ENCODE results near the gene SYNDIG1.

The SYNDIG1 gene

DNA sequence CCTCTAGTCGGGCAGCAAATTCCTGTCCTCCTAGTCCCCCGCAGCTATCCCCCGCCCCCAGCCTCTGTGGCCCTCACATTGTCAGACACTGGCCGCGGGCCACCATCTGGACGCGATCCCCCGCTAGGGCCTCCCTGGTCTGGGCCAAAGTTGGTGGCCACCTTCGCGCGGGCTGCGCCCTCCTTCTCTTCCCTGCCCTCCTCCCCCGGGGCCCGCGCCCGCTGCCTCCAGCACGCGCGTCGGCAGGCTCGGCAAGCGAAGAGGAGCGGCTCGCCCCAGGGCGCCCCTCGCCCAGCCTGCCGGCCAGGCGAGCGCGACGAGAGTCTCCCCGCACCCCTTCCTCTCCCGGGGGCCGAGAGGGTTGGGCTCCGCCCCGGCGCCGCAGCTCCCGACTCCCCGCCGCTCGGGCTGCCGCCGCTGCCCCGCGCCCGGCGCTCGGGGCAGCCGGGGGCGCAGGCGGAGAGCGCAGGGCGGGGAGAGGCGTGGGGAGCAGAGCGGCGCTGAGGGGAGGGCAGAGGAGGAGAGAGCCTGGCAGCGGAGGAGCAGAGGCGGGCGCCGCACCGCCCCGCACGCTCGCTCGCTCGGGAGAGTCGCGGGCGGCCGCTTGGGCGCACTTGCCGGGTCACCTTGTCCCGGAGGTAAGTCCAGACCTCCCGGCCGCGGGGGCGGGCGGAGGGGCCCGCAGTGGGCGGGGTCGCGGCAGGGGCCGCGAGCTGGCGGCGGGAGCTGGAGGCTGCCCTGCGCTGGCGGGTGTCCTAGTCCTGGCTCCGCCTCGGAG is at the start of gene SYNDIG1:
Gene SYNDIG1 (plus strand): TSS at position 514 of the 778 bp plus-strand sequence. CDS start 73,469 bp downstream, outside the sequence.
- DNase-seq = no peak

DNA sequence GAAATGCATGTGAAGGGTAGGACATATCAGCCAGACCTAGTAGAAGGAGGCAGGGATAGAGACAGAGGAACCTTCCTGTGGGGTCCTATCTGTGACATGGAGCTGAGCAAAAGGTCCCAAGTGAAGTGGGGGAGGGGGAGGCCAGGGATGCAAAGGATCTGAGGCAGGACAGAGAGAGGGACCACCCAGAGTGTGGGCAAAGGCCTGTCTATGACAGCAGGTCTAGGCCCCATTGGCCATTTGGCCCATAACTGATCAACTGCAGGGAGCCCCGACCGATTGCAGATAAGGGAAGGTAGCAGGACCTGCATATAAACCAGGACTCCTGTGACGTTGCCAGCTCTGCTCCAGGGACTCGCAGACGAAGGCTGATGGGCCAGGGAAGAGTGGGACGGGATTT is 49.6 kb upstream of the SYNDIG1 start:
- no peak for DNase-seq

DNA sequence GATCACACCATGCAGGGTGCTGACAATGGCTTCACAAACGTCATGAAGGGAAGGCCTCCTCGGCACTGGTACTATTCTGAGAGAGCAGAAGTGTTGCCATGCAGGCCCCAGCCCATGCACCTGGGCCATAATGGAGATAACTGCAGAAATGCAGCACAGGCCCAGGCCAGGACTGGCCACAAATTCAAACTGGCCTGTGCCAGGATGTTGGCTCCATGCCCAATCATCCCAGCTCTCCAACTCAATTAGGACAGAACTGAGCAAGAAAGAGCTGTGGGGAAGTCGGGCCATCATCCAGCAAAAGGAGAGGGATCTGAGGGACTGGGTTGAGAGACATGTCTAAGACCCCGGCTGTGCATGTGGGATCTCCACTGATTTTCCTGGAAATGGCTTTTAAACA is 48.9 kb upstream of the SYNDIG1 start:
- no peak for DNase-seq

DNA sequence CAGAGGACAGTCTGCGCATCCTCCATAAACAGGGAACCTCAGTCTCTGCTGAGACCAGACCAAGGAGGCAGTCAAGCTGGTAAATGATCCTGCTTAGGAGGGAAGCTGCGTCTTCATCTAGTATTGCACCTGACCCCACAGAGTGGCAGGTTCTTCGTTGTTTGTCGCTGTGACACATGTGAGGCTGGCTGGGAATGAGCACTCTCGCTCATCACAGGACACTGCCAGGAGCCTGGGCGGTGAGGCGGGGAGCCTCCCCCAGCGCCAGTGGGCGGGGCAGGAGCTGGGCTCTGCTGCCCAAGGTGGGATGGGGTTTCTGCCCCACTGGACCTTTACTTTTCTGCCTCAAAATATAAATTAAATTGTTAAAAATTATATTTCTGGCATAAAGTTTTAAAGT is 48.4 kb upstream of the SYNDIG1 start:
- DNase-seq = no peak

DNA sequence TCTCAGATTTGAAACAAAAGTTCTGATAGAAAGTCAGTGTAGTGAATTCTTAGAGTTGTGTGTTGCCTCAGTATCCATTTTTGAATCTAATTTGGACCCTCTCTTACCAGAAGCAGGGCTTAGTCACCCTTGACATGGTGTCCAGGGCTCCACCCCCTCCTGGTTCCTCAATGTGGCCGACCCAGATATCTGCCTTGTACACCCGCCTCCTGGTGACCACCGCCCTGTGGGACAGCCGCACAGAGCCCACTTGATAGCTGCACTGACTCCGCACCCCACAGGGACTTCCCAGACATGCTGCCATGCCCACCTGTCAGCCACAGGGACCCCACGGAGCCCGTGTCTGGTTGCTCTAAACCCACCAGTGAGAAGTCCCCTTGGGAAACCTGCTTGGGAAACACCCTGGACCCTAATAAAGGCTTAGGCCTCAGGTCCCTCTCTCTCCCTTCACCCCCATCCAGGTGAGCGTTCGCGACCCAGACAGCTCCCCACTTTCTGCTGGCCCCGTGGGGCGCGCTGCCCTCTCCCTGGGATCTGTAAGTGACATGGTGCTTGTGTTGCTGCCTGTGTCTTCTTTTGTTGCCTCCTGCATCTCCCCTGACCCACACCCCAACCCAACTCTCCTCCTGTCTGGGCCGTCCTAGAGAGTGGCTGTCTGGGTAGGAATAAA is 47.2 kb upstream of the SYNDIG1 start:
- no peak for DNase-seq

DNA sequence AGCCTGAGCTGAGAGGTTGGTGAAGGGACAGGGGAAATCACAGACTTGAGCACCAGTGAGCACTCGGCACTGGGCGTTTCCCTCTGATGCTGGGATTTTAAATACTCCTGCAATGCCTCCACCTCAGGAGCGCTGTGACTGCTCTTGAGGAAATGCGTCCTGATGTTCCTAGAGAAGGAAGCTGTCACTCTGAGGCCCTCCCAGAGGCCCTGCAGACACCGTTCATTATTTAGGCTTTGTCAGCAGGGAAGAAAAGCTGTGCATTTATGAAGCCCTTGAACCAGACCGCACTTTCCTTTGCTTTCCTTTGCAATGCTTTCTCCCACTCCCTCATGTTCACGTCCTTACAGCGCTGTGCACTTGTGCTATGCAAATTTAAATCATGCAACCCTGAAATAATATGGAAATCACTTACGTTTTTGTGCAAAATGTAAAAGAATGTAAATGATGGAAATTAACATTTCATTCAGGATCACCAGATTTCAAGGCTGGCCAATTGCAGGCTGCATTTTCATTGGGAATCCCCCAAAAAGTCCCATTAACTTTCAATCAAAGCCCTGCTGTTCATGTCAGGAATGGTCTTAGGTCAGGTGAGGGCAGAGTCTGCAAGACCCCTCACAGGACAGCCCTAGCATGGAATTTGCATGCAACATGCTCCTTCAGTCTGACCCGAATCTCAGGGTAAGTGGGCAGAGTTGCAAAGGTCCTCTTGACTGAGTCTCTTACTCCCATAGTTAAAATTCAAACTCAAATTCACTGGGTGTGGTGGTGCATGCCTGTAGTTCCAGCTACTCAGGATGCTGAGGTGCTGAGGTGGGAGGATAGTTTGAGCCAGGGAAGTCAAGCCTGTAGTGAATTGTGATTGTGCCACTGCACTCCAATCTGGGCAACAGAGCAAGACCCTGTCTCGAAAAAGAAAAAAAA is 45.8 kb upstream of the SYNDIG1 start:
- DNase-seq = no peak

DNA sequence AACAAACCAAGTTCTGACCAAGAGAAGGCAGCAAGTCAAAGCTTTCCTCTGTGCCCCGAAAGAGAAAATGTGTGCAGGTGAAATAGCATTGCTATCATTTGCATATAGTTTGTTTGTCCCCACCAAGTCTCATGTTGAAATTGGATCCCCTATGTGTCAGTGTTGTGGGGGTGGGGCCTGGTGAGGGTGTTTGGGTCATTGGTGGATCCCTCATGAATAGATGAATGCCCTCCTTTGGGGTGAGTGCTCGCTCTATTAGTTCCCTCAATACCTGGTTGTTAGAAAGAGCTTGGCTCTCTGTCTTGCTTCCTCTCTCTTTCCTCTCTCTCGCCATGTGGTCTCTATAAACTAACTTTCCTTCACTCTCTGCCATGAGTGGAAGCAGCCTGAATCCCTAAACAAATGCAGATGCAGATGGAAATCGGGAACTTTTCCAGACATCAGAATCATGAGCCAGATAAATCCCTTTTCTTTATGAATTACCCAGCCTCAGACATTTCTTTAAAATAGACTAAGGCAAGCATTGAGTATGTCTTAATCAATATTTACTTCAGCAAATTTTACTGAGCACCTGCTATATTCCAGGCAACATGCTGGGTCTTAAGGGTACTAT is 43.8 kb upstream of the SYNDIG1 start:
- DNase-seq = no peak

DNA sequence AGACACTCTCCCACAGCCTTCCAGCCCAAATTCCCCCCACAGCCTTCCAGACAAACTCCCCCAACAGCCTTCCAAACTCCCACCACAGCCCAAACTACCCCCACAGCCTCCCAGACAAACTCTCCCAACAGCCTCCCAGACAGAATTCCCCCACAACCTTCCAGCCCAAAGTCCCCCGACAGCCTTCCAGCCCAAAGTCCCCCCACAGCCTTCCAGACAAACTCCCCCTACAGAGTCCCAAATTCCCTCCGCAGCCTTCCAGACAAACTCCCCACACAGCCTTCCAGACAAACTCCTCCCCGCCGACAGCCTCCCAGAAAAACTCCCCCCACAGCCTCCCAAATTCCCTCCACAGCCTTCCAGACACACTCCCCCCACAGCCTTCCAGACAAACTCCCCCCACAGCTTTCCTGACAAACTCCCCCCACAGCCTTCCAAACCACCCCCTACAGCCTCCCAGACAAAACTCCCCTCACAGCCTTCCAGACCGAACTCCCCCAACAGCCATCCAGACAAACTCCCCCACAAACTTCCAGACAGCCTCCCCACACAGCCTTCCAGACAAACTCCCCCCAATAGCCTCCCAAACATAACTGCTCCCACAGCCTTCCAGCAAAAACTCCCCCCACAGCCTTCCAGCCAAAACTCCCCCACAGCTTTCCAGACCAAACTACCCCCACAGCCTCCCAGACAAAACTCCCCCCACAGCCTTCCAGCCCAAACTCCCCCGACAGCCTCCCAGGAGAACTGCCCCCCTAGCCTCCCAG is 38.0 kb upstream of the SYNDIG1 start:
- DNase-seq = no peak

DNA sequence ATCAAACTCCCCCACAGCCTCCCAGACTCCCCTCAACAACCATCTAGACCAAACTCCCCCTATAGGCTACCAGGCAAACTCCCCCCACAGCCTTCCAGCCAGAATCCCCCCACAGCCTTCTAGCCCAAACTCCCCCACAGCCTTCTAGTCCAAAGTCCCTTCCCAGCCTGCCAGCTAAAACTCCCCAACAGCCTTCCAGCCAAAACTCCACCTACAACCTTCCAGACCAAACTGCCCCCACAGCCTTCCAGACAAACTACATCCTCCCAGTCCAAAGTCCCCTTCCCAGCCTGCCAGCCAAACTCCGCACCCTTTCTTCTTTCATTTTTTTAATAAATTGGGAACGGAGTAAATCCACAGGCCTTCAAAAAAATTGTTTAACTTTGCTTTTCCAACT is 37.4 kb upstream of the SYNDIG1 start:
- DNase-seq = no peak

DNA sequence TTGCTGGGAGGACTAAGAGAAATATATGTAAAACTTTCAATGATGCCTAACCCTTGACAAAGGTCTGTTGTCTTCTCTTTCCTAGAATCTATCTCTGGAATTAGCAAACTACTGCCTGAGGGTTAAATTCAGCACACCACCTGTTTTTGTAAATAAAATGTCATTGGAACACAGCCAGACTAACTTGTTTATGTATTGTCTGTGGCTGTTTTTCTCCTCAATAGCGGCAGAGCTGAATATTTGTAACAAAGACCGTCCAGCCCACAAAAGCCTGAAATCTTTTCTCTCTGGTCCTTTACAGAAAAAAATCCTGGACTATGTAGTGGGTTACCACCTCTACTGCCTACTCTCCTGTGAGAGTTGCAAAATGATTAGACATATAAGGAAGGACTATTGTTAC is 33.3 kb upstream of the SYNDIG1 start:
- DNase-seq = no peak

DNA sequence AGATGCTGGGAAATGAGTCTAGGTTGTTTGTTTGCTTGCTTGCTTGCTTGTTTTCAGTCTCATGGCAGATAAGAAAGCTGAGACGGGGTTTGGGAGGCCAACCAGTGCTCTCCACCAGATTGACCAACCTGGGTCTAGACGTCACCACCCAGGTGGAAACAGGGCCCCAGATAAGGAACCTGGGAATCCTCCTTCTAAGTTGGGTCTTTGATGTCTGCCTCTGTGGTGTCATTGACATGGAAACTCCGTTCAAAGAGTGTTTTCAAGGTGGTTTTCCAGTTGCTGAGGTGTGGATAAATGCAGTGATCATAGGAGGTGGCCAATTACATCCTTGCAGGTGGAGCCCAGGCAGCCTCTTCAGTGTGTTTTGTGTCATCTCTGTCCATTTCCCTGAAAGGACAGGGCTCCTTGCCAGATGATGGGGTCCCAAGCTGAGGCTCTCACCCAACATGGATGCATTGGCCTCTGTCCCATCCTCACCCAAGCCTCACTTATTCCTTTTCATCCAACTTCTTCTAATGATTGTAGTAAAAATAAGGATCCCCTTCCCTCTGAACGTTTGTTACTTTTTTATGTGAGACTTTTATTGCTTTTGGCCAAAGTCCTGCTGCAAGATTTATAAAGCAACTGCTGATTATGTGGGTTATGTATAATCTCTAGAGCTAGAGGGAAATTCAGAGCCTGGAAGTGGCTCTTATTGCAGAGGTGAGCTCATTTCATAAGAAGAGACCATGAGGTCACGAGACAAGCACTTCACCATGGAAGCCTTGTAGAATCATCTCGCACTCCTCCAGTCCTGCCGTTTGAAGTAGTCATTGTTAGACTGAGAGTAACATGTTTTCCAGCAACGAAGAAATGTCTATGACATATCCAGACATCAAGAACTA is 32.0 kb upstream of the SYNDIG1 start:
- no peak for DNase-seq

DNA sequence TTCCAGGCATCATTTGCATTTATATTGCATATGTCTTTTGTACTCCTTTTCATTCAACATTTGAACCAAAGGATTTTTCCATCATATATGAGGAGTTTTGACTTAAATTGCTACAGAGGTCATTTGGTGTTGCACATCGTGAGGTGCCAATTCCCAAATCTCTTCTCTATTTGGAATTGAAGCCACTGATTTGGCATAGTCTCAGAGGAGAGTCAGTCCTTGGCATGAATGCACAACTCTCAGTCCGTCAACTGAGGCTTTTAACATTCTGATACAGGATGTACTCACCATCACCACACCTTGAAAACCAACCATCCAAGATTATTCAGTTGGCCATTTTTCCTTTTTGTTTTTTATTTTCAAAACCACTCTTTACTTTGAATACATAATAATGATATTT is 31.1 kb upstream of the SYNDIG1 start:
- DNase-seq = no peak

DNA sequence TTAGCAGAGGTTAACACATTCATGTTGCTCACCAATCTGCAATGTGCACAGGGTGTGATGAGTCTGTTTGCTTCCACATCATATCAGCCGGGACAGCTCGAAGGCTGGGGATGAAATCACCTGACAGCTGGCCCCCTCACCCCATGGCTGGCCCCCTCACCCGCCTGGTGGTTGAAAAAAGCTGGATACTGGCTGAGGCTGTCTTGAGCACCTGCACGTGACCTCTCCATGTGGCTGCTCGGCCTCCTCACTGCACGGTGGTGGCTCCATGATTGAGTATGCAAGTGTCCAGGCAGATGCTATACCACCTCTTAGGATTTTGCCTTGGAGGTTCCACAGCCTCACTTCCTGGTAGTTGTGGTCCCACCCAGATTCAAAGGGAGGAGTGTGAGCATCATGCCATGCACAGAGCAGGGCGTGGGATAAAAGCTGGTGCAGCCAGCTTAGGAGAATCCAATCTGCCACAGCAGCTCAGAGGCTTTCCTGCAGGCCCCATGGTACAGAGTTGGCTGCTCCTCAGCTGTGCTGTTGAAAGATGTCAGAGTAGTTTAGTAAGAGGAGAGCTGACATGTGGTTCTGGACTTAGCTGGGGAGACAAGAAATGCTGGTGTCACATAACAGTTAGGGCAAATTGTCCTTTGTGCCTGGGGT is 29.6 kb upstream of the SYNDIG1 start:
- no peak for DNase-seq

DNA sequence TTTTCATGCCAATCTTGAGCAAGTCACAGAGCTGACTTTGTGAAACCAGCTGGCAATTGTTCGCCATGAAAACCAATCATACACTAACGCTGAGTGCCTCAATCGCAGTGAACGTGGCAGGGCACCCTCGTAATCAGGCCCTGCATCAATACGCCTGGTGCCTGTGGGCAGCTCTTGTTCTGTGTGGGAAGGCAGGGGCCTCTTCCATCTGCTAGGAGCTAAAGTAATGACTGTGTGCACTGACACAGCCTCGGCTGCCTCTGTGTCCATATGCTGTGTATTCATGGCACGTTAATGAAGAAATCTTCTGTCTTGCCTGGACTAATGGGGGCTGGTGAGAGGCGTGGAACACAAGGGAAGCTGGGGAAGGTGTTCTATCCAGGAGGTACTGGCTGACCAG is 27.8 kb upstream of the SYNDIG1 start:
- no peak for DNase-seq

DNA sequence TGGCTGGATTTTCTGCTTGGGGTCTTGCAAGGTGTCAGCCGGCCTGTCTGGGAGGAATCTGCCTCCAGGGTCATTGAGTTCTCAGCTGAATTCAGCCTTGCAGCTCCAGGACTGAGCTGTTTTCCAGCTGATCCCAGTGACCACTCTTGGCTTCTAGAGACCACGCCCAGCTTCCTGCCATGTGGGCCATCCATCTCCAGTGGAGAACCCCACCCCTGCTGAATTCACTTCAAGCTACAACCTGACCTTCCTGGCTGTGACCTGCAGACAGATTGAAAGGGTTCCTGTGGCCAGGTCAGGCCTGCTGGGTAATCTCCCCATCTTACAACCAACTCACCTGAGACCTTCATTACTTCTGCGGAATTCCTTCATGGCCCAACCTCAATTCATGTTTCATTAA is 26.5 kb upstream of the SYNDIG1 start:
- DNase-seq = no peak

DNA sequence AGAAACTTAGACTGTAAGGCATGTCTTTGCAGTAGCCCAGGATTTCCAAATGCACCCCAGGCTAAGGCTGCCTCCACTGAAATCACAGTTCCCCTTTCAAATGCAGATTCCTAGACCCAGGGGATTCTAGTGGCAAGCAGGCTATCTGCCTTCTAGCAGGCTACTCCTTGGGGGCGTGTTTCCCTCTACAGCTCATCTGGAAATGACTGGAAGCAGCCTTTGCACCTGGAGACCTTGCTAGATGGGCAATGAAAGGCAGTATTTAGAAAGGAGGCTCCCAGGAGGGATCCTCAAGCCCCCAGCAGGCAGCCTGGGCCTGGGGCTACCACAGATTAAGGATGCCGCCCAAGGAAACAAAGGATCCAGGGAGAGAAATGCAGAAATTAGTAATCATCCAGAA is 26.0 kb upstream of the SYNDIG1 start:
- no peak for DNase-seq

DNA sequence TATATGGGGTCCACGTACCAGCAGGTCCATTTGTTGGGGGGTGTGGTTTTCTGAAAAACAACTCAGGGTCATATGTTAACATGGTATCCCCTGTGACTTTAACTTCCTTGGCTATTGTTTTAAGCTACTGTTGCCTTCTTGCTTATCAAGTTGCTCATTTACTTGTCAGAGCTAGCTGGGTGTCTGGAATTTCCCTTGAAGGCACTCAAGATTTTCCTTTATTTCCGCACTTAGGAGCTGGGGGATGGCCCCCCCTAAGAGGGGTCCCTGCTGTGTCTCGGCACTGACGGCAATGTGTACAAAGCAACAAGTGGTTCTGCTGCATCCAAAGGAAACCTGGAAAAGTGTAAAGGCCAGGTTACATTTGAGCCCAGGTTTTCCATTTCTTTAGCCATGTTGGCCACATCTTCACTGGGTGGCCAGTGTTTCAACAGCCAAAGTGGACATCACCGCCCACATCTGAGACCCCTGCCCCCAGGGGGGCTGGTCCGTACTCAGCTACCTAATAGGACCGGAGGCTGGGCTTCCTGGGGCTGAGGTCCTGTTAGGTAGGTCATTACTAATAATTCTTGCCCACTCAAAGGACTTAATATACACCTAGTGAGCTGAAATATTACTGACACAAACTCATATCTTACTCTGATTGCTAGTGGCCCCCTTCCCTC is 24.8 kb upstream of the SYNDIG1 start:
- no peak for DNase-seq

DNA sequence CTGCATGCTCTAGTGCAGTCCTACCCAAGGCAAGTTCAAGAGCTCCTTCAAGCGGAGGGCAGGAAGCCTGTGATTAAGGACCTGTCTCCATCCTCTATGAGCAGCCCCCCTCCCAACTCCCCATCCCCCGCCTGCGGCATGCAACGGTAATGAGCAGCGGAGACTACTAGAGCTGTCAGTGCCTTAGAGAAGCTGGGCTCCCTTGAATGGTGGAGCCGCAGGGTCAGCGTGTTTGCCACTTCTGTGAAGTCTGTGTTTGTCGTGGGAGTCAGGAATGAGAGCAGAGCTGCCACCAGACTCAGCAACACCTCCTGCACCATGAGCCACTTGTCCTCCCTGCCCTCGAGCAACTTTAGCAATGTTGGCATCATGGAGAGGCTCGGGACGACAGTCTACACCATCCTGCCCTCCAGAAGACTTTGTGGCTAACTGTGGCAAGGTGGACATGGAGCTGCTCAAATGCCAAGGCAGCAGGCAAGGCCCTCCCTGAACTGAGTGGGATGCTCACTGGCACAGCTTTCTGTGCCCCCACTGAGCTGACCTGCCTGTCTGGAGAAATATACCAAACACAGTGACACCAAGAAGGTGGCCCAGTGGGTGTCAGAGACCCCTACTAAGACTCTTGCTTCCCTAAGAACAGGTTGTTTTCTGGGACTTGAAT is 23.8 kb upstream of the SYNDIG1 start:
- no peak for DNase-seq

DNA sequence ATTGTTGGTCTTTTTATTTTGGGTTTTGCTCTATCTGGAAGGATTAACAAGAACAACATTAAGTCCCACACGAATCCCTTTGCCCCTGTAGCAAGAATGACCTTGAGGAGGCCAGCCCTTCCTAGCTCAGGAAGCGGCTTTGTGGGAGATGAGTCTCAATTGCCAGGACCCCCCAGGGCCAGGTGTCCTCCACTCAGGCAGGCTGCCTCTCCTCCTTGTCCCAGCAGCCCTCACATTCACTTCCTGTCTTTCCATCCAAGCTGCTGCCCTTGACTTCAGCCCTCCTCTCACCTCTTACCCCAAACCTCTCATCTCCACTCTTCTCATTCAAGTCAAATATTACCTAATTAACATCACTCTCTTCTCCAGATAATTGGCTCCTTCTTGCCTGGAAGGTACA is 22.6 kb upstream of the SYNDIG1 start:
- no peak for DNase-seq

DNA sequence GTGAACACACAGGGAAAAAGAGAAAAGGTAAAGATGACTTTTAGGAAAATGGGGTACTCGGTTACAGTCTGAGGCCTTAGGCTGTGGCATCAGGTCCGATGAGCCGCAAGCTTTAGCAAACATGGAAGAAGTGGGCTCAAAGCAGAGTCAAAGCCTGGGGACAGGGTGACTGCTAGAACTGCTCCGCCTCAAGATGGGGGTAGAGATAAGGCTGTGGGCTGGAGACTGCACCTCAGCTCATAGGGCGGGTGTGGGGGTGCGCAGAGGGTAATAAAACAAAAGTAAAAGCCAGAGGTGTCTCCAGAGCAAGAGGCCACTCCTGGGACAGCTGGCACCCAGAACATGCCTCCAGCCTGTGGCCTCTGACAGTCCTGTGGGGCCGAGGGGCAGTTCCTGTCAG is 21.3 kb upstream of the SYNDIG1 start:
- no peak for DNase-seq
